Motor neuron (in vitro differentiated cells): ENCODE measurements around the gene MYOM3. TPM values are rescaled to one million over a fixed set of nuclear protein-coding genes. Genes with fewer than 3 reads are reported as not detected.

Source experiments
- ATAC-seq, 8 experiments: fragments of 200-7000 bp; cut with Tn5 transposase; replicated peaks in 6 of 8; 2 replicates each; pipeline ENCODE4 v1.8.0; 2021; ENCODE audit warnings: mild to moderate bottlenecking in 8 of 8, moderate library complexity in 8 of 8
- H3K27ac ChIP-seq, 2 donors: fragments of 250-450 bp; sonication (Bioruptor Pico); 2 replicates each; pipeline ENCODE4 v1.9.0; 2021; ENCODE audit warnings: antibody characterized with exemption in 2 of 2, mild to moderate bottlenecking in 2 of 2, moderate library complexity in 1 of 2
- H3K4me1 ChIP-seq, 2 donors: fragments of 250-450 bp; sonication (Bioruptor Pico); replicated peaks in 1 of 2; 2 replicates each; pipeline ENCODE4 v1.6.1; 2021; ENCODE audit warnings: antibody characterized with exemption in 2 of 2, mild to moderate bottlenecking in 2 of 2, moderate library complexity in 1 of 2
- H3K4me3 ChIP-seq, 5 donors: fragments of 250-450 bp; sonication (Bioruptor Pico); 2 replicates each; pipeline ENCODE4 v1.9.0; 2021; ENCODE audit warnings: antibody characterized with exemption in 5 of 5, mild to moderate bottlenecking in 5 of 5, moderate library complexity in 4 of 5
- WGBS, 10 experiments: fragments of 450-650 bp; shearing (Covaris generic); methylation state at CpG; one replicate each; pipeline ENCODE4 v1.0.0; 2022; 5-methylcytosine and 5-hydroxymethylcytosine counted together
- in situ Hi-C, 9 experiments: fragments of 400-800 bp; cut with MboI; loops; one replicate each; pipeline ENCODE4 v1.15.0; 2021; ENCODE audit warnings: low sequenced_read_pairs in 9 of 9, low pct_unique_long_range_greater_than_20kb in 2 of 9; ENCODE audit not compliant: unreplicated experiment in 9 of 9
- total RNA-seq, 8 experiments: library from RNA; unstranded; fragments of 300-600 nt; gene quantifications; 2 replicates each; pipeline versions ENCODE4 v1.2.3 to v1.2.4, GENCODE V29; 2022

MYOM3 gene
- total RNA-seq, 8 experiments from 2014 or later = 0.05 to 1.2 (median 0.28) TPM

- in situ Hi-C loops = no loop called here
- no peak overlapping the region for H3K27ac ChIP-seq
- peaks cover 0 to 22% of the 10 kb centered on the region in 2 donors for H3K4me1 ChIP-seq
- peak in 3 of 8 experiments; percentile 3 to 25 (median 20) for ATAC-seq
- no peak overlapping the region for H3K4me3 ChIP-seq
- WGBS, 10 experiments = 60 to 100% (median 90%) methylated on average over 1 to 14 of the region's 19 CpGs; no CpG with 5 or more reads in 3 of the 10 experiments
Measured at GRCh38 chr1:24105368-24106160, 6.4 kb downstream of the MYOM3 start.

DNA sequence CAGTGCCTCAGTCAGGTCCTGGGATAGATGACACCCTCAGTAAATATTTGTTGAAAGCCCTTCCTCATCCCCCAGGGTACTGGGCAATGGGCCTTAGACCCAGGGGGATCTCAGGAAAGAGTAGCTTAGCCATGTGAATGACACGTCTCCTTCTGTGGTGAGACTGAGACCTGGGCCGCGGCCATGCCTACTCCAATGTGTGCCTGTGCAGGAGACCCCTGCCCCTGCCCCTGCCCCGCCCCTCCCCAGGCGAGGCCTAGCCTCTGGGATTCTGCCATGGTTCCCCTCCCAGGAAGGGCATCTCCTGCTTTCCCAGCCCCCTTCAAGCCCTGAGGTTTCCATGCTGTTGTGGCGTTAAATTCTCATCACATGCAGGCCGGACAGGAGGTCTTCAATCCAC, 7.1 kb downstream of the MYOM3 start:
- no peak overlapping the region for H3K27ac ChIP-seq
- H3K4me1 ChIP-seq = peaks cover 0 to 22% of the 10 kb centered on the region in 2 donors
- H3K4me3 ChIP-seq = no peak overlapping the region
- in situ Hi-C loops = no loop called here
- no peak for ATAC-seq
- 80 to 100% (median 94%) methylated on average over 1 to 5 of the region's 7 CpGs; no CpG with 5 or more reads in 6 of the 10 experiments for WGBS, 10 experiments

GRCh38 chr1:24103879-24104278, 8.1 kb downstream of the MYOM3 start:
- WGBS, 10 experiments = 63 to 100% (median 89%) methylated on average over 1 to 3 of the region's 3 CpGs; no CpG with 5 or more reads in 2 of the 10 experiments
- no peak for ATAC-seq
- in situ Hi-C loops = no loop called here
- no peak overlapping the region for H3K27ac ChIP-seq
- H3K4me3 ChIP-seq = no peak overlapping the region
- peaks cover 0 to 24% of the 10 kb centered on the region in 2 donors for H3K4me1 ChIP-seq

DNA sequence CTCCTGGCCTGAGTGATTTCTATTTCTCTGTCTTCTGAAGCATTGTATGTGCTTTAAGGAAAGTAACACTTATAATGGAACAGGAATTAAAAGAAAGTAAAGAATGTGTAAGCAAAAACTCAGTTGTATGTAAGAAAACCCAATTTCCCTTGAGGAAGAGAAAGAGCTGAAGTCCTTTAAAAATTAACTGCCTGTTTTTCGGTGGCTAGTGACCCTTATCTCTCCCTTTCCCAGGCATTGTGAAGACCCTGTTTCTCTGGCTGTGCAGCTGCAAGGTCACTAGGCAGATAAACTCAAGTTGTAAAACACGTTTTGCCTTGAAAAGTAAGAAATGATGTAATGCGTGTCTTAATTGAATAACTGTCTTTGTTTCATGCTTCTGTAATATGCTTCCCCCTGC, 8.5 kb downstream of the MYOM3 start:
- H3K27ac ChIP-seq = no peak overlapping the region
- H3K4me3 ChIP-seq = no peak overlapping the region
- in situ Hi-C loops = no loop called here
- H3K4me1 ChIP-seq = peaks cover 0 to 24% of the 10 kb centered on the region in 2 donors
- 35 to 80% (median 58%) methylated on average over 2 to 3 of the region's 3 CpGs; no CpG with 5 or more reads in 3 of the 10 experiments for WGBS, 10 experiments
- ATAC-seq = no peak

DNA sequence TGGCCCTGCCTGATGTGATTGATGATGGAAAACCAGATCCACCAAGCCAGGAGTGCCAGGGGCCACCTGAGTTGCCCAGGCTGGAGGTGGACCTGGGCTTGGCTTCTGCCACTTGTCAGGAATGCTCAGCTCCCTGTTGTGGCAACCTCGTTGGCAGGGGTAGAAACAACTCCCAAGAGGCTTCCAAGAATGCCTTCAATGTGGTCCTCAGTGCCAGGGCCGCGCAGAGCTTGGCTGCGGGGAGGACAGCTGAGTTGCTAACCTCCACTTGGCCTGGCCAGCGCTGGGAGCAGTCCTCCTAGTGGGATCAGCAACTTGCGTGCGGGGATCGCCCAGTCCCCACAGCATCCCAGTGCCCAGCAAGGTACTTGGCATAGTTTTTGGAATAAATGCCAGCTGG, 9.0 kb downstream of the MYOM3 start:
- Histone ChIP-seq H3K4me3 (no peak overlapping the region), H3K4me1 (peaks cover 0 to 19% of the 10 kb centered on the region in 2 donors), H3K27ac (no peak overlapping the region)
- WGBS, 10 experiments = 51 to 90% (median 78%) methylated on average over 2 to 6 of the region's 8 CpGs; no CpG with 5 or more reads in 6 of the 10 experiments
- no peak for ATAC-seq
- in situ Hi-C loops = no loop called here

- 20 to 100% (median 75%) methylated on average over 1 to 5 of the region's 9 CpGs; no CpG with 5 or more reads in 2 of the 10 experiments for WGBS, 10 experiments
- no peak overlapping the region for H3K4me3 ChIP-seq
- peaks cover 0 to 10% of the 10 kb centered on the region in 2 donors for H3K4me1 ChIP-seq
- in situ Hi-C loops = no loop called here
- peak; percentile 60 to 83 (median 63) for ATAC-seq
- no peak overlapping the region for H3K27ac ChIP-seq
Measured at GRCh38 chr1:24101796-24102586, 9.9 kb downstream of the MYOM3 start.

- H3K4me3 ChIP-seq = no peak overlapping the region
- in situ Hi-C loops = no loop called here
- H3K4me1 ChIP-seq = peaks cover 0 to 10% of the 10 kb centered on the region in 2 donors
- peak in 1 of 8 experiments; percentile 15 for ATAC-seq
- WGBS, 10 experiments = 16 to 91% (median 79%) methylated on average over 2 to 12 of the region's 13 CpGs; no CpG with 5 or more reads in 2 of the 10 experiments
- H3K27ac ChIP-seq = no peak overlapping the region
Measured at GRCh38 chr1:24100945-24101737, 10.8 kb downstream of the MYOM3 start.

DNA sequence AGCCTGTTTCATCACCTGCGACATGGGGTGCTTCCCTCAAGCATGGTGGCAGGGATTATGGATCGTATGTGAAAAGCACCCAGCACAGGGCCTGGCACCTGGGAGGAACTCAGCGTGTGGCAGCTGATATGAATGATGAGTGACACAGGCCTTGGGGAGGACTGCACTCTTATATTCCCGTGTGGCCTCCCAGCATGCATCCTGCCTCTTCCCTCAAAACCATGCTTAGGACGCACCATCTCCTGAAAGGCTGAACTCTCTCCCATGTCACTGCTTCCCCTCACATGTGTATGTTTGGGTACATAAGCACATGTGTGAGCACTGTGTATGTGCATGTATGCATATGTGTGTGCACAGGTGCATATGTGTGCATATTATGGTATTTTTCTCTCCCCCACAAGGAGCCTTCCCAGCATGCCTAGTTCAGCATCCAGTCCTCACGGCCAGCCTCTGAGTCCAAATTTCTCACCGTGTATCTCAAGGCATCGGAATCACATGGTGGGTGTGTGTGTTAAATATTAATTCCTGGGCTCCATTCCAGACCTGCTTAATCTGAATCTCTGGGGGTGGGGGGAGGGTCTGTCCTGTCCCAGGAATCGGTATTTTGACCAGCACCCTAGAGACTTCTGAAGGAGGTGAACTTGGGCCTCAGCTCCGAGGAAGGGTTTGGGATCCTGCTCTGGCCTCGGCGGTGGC, 12.8 kb downstream of the MYOM3 start:
- 20 to 93% (median 83%) methylated on average over 1 to 11 of the region's 12 CpGs; no CpG with 5 or more reads in 2 of the 10 experiments for WGBS, 10 experiments
- H3K4me3 ChIP-seq = no peak overlapping the region
- ATAC-seq = peak in 5 of 8 experiments; percentile 26 to 66 (median 45)
- no peak overlapping the region for H3K27ac ChIP-seq
- H3K4me1 ChIP-seq = peaks cover 0 to 10% of the 10 kb centered on the region in 2 donors
- in situ Hi-C loops = no loop called here

DNA sequence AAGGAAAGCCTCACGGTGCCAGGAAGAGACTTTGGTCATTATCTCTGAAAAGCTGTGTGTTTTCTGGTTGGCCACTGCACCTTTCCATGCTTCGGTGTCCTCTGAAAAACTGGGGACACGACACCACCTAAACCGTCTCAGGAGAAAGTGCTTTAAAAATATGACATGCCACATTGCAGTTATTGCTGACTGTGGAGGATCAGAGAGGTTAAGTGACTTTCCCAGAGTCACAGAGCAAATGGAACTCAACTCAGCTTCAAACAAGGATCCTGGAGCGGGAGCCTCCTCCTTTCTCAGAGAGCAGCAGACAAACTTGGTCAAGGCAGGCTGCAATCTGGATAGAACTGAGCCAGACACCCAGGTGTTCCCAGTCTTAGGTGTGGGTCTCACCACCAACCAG, 13.8 kb downstream of the MYOM3 start:
- 79 to 100% (median 85%) methylated on average over 1 to 5 of the region's 5 CpGs; no CpG with 5 or more reads in 4 of the 10 experiments for WGBS, 10 experiments
- H3K4me3 ChIP-seq = no peak overlapping the region
- ATAC-seq = no peak
- in situ Hi-C loops = no loop called here
- peaks cover 0 to 10% of the 10 kb centered on the region in 2 donors for H3K4me1 ChIP-seq
- H3K27ac ChIP-seq = no peak overlapping the region

- no peak for ATAC-seq
- Histone ChIP-seq H3K27ac (no peak overlapping the region), H3K4me1 (peaks cover 0 to 10% of the 10 kb centered on the region in 2 donors), H3K4me3 (no peak overlapping the region)
- in situ Hi-C loops = no loop called here
- WGBS, 10 experiments = 76 to 91% (median 86%) methylated on average over 3 to 9 of the region's 11 CpGs; no CpG with 5 or more reads in 5 of the 10 experiments
Measured at GRCh38 chr1:24097663-24098062, 14.3 kb downstream of the MYOM3 start.

DNA sequence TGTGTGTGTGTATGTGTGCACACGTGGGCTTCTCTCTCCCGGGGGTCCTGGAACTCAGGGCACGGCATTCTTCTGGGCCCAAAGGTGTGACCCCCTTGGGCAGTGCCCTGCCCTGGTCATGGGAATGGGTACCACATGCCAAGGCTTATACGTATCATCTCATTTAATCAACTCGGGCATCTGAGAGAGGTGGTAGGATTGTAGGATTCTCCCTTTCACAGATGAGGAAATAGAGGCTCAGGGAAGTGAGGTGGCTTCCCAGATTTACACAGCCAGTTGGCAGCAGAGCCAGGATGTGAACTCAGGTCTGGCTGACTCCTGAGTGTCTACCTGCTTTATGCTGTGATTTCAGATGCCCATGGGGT, 15.2 kb downstream of the MYOM3 start:
- no peak overlapping the region for H3K4me3 ChIP-seq
- no peak for ATAC-seq
- WGBS, 10 experiments = 74 to 100% (median 100%) methylated on average over 1 to 3 of the region's 5 CpGs; no CpG with 5 or more reads in 7 of the 10 experiments
- no peak overlapping the region for H3K27ac ChIP-seq
- peaks cover 0 to 11% of the 10 kb centered on the region in 2 donors for H3K4me1 ChIP-seq
- in situ Hi-C loops = no loop called here
